T-helper 2 cell (primary cell): ENCODE measurements around the gene CASZ1.

Experiments
- DNase-seq, 5 experiments: peaks; one replicate each; pipeline versions ENCODE4 v3.0.0 to v3.0.0-alpha.2; 2012 to 2022

The CASZ1 gene

GRCh38 chr1:10795276-10796021 is 997 bp downstream of the CASZ1 start:
- no peak for DNase-seq

- peak in 1 of 5 experiments; percentile 16 for DNase-seq
These were observed 1.6 kb downstream of the CASZ1 start for GRCh38 chr1:10794724-10795275.

DNA sequence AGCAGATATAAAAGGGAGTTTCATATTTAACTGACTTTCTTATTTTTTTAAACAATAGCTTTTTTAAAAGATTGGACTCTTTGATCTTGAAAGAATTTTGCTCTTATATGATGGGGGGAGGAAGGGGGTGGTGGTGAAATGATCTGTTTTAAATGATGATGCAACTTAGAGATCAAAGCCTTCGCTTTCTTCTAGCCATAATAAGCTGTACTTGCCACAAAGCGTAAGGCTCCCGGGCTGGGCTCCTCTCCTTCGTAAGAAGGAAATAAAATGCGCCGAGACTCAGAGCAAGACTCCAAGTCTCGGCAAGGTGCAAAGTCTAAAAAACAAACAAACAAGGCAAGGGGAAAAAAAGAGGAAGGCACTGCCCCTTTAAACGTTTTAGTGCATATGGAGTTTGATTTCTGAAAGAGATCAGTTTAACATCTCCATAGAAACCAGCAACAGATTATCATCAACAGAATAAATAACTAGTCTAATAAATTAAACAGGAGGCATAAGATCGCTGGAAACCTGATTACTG is 3.3 kb downstream of the CASZ1 start:
- no peak for DNase-seq

- DNase-seq = no peak
These were observed 5.1 kb downstream of the CASZ1 start for GRCh38 chr1:10791105-10791951.

DNA sequence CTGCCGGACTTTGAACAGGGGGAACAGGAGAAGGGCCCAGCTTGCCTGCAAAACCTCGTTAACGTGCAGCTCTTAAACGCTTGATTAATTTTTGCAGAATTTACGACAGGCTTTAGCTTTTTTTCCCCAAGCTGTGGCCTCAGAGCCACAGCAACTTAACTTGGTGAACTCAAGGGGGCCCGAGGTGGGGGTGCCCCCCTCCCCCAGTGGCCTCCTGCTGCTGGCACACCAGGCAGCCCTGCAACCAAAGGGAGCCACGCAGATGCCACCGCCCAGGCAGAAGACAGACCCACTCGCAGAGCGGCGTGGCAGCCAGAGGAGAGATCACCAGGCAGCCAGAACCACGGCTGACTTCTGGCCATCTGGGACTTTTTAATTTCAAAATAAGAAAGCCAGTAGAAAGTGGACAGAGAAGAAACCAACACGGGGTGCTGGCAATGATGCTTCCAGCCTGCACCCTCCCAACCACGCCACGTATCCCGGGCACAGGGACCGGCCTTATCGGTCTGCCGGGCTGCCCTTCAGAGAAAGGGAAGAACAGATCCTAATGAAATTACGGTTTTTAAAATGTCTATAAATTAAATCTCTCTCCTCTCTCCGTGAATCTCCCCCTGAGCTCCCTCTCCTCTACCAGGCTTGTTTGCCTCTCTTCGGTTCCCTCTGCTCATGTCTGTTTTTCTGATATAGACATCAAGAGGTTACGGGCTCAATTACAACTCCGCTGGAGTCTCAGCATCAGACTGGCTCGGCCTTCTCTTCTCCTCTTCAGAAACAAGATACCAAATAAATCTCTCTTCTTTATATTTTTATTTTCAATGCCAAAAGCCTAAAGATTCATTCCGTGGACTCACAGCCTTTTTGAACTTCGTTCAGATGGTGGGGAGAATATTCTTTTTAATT is 6.4 kb downstream of the CASZ1 start:
- no peak for DNase-seq

GRCh38 chr1:10789047-10789791 is 7.2 kb downstream of the CASZ1 start:
- DNase-seq = no peak

GRCh38 chr1:10788592-10789006 is 7.8 kb downstream of the CASZ1 start:
- DNase-seq = no peak

DNA sequence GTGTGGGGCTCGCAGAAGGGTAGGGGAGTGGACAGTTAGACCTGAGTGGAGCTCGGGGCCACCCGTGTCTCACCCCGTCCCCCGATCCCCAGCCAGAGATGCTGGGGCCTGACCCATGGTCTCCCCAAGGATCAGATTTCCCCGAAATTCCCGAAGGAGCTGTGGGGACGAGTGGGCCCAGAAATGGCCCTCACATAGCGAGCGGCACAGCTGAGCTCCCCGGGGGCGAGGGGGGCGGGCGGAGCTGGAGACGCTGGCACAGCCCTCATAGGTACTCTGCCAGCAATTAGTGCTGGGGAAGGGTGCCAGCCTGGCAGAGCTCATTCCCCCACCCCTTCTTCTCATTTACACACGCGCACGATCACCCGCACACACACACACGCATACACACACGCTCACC is 9.2 kb downstream of the CASZ1 start:
- no peak for DNase-seq

- DNase-seq = no peak
These were observed 10.5 kb downstream of the CASZ1 start for GRCh38 chr1:10785728-10786638.

GRCh38 chr1:10784998-10785727 is 11.3 kb downstream of the CASZ1 start:
- no peak for DNase-seq

- no peak for DNase-seq
These were observed 13.8 kb downstream of the CASZ1 start for GRCh38 chr1:10782491-10783244.

GRCh38 chr1:10781137-10781536 is 15.3 kb downstream of the CASZ1 start:
- DNase-seq = no peak

- no peak for DNase-seq
These were observed 16.6 kb downstream of the CASZ1 start for GRCh38 chr1:10779841-10780240.

DNA sequence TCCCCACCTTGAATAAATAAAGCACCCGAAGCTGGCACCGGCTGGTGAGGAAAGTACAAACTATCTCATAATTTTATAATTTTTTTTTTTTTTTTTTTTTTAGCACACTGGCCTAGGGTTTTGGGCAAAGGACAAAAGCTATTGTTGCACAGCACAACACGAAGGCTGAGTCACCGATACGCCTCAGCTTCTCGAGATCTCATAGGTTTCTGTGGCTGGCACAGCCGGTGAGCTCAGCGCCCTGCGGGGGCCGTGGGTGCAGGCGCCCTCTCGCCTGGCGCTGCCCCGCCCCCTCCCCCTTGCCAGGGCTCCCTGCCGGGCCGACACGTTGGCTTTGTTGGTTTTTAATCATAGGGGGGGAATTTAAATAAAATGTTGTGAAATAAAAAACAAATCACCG is 17.2 kb downstream of the CASZ1 start:
- no peak for DNase-seq

DNA sequence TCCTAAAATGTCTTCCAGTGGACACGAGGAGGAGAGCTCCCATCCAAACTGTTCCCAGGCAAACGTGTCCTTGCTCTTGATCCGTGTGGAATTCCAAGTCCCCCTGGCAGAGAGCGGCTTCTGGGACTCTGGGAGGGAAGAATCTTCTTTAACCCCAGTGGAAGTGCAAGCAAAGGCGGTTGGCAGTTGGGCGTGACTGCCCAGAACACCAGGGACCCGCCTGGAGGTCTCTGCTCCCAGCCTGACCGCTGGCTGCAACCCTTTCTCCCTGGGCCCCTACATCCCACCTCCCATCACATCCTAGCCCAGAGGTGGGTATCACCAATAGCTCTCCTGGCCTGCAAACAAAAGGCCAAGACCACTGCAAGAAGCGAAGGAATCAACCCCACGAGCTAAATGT is 17.8 kb downstream of the CASZ1 start:
- no peak for DNase-seq

DNA sequence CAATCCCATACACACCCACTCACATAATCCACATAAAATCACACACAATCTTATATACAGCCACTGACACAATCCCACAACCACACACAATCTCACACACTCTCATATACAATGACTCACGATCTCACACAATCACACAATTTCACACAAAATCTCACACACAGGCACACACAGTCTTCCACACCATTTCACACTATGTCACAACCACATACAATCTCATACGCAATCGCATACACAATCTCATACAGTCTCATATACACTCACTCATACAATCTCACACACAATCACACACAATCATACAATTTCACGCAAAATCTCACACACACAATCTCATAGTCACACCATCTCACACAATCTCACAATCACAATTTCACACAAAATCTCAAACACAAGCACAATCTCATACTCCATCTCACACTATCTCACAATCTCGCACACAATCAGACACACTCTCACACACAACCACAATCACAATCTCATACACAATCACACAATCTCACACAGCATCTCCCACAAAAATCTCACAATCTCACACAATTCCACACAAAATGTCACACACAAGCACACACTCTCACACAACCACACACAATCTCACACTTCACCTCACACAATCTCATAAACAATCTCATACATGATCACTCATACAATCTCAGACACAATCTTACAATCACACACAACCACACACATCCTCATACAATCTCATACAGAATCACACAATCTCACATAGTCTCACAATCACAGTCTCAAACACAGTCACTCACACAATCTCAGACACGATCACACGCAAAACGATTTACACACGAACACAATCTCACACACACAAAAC is 18.5 kb downstream of the CASZ1 start:
- DNase-seq = peak in 1 of 5 experiments; percentile 35

DNA sequence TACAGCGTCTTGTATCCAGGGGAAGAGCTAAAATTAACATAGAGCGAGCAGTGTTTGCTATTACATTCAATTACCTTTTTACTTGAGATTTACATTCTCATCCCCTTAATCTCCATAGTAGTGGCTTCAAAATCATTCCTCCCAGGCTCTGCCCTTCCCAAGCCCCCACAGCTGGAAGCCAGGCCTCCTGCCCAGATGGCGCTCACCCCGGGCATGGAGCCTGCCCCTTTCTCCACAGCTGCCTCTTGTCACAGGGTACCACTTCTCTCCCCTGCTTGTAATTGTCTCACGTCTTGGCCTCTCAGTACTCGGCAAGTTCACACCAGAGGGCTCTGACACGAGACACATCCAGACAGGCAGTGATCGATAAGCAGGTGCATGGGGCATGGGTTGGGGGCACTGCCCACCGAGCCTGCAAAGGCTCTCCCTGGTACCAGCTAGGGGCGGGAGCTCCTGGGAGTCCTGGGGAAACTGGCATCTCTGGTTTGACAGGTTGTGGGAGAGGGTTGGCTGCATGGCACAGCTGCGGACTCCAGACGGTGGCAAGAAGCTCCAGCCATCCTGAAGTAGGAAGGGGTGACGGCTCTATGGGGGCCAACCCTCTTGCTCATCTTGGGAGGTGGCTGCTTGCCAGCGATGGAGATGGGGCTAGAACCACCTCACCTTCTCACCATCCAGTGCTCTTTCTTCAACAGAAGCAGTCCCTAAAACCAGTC is 20.1 kb downstream of the CASZ1 start:
- no peak for DNase-seq
